OCI-LY1 (cell line): ENCODE data around the gene SOS1.

Experiments
- CTCF ChIP-seq: fragments of 200-600 bp; sonication (generic), shearing (Covaris generic); IDR thresholded peaks from 2 replicates; pipeline ENCODE4 v1.5.1; 2017; ENCODE audit warnings: mild to moderate bottlenecking, antibody characterized with exemption, low read length, moderate library complexity, mixed read lengths
- EZH2 ChIP-seq: fragments of 200-600 bp; sonication (generic), shearing (Covaris generic); IDR thresholded peaks from 2 replicates; pipeline ENCODE4 v1.8.0; 2017; ENCODE audit warnings: borderline replicate concordance, mixed run types, mild to moderate bottlenecking, antibody characterized with exemption, low read length, moderate library complexity, mixed read lengths

- TF ChIP-seq CTCF (no peak), EZH2 (no peak)
Observed at GRCh38 chr2:39091543-39091942, 29.3 kb downstream of the SOS1 start.
